RWPE1 (cell line): ENCODE results near the gene FAM20C.
A peak's percentile ranks its signal among the peaks of the same experiment; 100 is the strongest.

Experiments
- CTCF ChIA-PET: fragments of 350-600 bp; sonication (Branson Sonifier 250); formaldehyde crosslinking; extraction: SDS; loops from one replicate; lab custom pipeline; 2021; lab: Yijun Ruan, JAX
- POLR2A ChIA-PET: fragments of 400-600 bp; formaldehyde crosslinking; extraction: SDS; loops from one replicate; lab custom pipeline; 2020; ENCODE audit warnings: antibody characterized with exemption; ENCODE audit not compliant: low non-redundant PET; lab: Yijun Ruan, JAX
- DNase-seq: peaks from one replicate; pipeline ENCODE4 v3.0.0; 2012; ENCODE audit warnings: low spot score
- H3K27ac ChIP-seq: fragments of 450-650 bp; 2 replicates; pipeline ENCODE4 v1.5.1; 2017
- TF ChIP-seq, protein P1 (sequence below): fragments of 450-650 bp; conservative IDR thresholded peaks from 2 replicates; pipeline ENCODE4 v1.5.1; 2017; ENCODE audit warnings: low read depth, mild to moderate bottlenecking

The FAM20C gene

DNA sequence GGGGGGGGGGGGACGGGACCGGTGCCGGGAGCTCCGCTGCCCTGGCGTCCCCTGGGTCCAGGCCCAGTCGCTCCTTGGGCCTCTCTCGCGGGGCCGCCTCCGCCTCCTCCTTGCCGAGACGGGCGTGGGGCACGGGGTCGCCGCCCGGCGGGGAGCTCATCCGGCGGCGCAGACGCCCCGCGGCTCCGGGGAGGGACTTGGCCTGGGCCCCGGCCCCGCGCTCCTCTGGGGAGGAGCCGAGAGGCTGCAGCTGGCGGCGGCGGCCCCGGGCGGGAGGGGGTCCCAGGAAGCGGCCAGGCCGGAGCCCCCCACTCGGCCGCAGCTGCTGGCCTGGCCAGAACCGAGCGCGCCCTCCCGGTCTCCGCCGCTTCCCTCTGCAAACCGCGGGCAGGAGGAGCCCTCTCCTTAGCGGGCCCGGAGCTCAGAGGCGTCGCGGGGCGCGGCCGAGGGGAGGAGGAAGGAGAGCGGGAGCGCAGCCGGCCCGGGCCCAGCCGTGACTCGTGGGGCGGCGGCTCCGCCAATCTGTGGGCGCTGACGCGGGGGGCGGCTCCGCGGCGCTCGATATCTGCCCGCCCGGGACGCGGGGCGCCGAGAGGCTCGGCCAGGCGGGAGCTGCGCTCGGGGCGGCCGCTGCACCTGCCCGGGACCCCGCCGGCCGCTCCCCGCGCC lies at the start of gene FAM20C:
Gene FAM20C (plus strand): TSS at position 591 of the 669 bp plus-strand sequence. CDS start 629 bp downstream, outside the sequence.
- POLR2A ChIA-PET, result interaction anchor here (0.5 to 1.2 kb wide), 8 partner anchors 12 to 112 kb away, joined by 3 to 5 read pairs (median 3); no protein-coding TSS in a partner anchor
- peak within 1 kb of the TSS; percentile 91 for H3K27ac ChIP-seq
- CTCF ChIA-PET, result no interaction called here
- TF ChIP-seq, protein P1, sequence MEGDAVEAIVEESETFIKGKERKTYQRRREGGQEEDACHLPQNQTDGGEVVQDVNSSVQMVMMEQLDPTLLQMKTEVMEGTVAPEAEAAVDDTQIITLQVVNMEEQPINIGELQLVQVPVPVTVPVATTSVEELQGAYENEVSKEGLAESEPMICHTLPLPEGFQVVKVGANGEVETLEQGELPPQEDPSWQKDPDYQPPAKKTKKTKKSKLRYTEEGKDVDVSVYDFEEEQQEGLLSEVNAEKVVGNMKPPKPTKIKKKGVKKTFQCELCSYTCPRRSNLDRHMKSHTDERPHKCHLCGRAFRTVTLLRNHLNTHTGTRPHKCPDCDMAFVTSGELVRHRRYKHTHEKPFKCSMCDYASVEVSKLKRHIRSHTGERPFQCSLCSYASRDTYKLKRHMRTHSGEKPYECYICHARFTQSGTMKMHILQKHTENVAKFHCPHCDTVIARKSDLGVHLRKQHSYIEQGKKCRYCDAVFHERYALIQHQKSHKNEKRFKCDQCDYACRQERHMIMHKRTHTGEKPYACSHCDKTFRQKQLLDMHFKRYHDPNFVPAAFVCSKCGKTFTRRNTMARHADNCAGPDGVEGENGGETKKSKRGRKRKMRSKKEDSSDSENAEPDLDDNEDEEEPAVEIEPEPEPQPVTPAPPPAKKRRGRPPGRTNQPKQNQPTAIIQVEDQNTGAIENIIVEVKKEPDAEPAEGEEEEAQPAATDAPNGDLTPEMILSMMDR, result no peak
- peak; percentile 90 for DNase-seq

DNA sequence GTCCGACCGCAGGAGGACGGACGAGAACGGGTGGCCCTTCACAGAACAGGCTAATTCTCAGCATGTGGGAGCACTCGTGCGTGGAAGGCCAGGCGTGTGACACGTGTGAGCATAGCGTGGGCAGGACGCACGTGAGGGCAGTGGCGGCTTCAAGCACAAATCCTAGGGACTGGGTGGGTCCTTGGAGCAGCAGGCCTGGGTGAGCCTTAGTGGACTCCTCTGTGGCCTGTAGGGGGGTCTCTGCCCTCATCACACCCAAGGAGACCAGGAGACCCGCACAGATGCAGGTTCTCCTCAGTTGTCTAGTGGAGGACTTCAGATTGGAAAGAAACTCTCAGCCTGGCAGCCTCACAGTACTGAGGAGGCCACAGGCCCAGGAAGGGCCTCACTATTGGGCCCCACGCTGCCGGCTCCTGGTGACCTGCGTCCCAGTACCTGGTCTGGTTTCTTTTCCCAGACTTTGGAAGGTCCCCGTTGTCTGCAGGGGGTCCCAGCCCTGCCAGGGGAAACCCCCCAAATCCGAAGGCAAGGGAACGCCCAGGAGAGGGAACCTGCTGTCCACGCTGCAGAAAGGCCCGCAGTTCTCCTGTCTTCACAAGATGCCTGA lies 49.1 kb upstream of the FAM20C start:
- ChIA-PET POLR2A (interaction anchor here (0.6 kb wide), 1 partner anchor 79 kb away, joined by 3 read pairs; no protein-coding TSS in a partner anchor), CTCF (no interaction called here)
- no peak for DNase-seq
- H3K27ac ChIP-seq, result no peak overlapping the region
- TF ChIP-seq, protein P1, result no peak

DNA sequence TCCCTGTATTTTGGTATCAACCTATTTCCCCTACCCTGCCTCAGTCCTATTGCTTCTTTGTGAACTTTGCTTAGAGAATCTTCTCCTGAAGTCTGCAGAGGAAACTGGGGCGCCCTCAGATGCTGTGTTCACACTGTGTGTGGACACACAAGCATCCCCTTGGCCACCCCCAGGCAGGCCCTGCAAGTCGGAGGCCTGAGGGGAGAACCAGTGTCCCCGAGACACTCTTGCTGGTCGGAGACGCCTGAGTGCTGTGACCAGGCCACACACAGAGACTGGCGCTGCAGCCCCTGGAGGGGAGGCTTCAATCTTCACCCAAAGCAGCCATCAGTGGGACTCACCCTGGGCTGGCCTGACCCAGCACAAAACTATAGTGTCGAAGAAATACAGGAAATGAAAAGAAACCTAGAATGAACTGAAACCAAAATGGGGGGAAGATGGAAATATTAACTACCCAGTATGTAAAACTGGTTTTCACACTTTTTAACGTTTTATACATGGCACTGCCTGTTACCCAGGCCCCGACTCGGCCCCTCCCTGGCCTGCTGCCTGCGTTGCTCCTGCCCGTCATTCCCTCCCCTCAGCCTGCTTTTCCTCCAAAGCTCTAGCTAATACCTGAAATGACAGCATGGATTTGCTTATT lies 48.4 kb upstream of the FAM20C start:
- POLR2A ChIA-PET, result no interaction called here
- TF ChIP-seq, protein P1, result no peak
- CTCF ChIA-PET, result interaction anchor here (0.7 kb wide), 1 partner anchor 13 kb away, joined by 3 read pairs; no protein-coding TSS in a partner anchor
- DNase-seq, result no peak
- H3K27ac ChIP-seq, result no peak overlapping the region

DNA sequence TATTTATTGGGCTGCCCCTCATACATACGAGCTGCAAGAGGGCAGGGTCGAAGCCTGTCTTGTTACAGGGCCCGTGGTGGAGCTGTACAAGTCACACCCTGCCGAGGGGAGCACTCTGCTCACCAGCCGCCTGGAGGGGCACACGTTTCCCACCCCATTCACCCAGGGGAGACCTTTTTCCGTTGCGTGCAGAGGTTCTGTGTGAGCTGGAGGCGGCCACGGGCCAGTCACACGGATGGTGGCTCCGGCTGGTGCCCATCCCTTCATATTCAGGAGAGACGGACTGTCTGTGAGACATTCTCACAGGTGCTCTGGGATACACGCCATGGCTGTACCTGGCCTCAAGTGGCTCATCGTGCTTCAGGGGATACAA lies 47.9 kb upstream of the FAM20C start:
- ChIA-PET CTCF (interaction anchor here (0.7 kb wide), 1 partner anchor 12 kb away, joined by 3 read pairs; no protein-coding TSS in a partner anchor), POLR2A (no interaction called here)
- no peak for DNase-seq
- TF ChIP-seq, protein P1, result no peak
- H3K27ac ChIP-seq, result no peak overlapping the region

DNA sequence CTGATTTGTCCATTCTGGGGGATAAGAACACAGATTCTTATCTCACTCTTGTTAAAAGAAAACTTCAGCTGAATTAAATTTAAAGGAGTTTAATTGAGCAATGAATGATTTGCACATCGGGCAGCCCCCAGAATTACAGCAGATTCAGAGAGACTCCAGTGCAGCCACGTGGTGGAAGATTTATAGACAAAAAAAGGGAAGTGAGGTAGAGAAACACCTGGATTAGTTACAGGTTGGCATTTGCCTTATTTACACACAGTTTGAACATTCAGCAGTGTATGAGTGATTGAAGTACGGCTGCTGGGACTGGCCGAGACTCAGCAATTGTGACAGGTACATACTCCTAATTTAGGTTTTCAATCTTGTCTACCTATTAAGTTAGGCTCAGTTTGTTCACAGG lies 46.5 kb upstream of the FAM20C start:
- CTCF ChIA-PET, result no interaction called here
- TF ChIP-seq, protein P1, result no peak
- H3K27ac ChIP-seq, result no peak overlapping the region
- POLR2A ChIA-PET, result no interaction called here
- no peak for DNase-seq

DNA sequence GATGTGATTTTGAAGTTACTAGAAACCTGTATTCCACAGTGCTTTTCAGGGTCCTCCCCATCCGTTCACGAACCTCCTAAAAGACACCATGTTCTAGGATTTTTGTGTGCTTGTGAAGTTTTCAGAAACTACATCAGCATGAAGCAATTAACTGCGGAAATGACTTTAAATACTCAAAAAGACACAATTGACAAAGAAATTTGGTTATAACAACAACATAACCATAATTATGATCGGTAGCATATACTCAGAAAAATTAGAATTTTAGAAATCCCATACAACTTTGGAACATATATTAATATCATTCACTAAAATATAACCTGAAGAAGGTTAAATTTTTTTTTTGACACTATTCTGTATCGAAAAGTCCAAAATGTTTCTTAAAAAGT lies 43.8 kb upstream of the FAM20C start:
- peak overlapping the region; percentile 93 for H3K27ac ChIP-seq
- POLR2A ChIA-PET, result no interaction called here
- CTCF ChIA-PET, result interaction anchor here (0.6 kb wide), 2 partner anchors 585 to 1029 kb away, joined by 3 to 4 read pairs; no protein-coding TSS in a partner anchor
- no peak for DNase-seq
- TF ChIP-seq, protein P1, result no peak
